HFFc6 (cell line): ENCODE results near the gene SLC5A3. TPM values are rescaled to one million over a fixed set of nuclear protein-coding genes. Genes with fewer than 3 reads are reported as not detected.

ENCODE experiments used
- DNase-seq: peaks from one replicate; pipeline ENCODE4 v3.0.0-alpha.2; 2018
- H3K27ac Mint-ChIP-seq: 2 replicates; pipeline ENCODE4 v1.8.0; 2020; ENCODE audit warnings: mild to moderate bottlenecking, mixed read lengths
- H3K27me3 Mint-ChIP-seq: 2 replicates; pipeline ENCODE4 v1.8.0; 2021; ENCODE audit warnings: mild to moderate bottlenecking, moderate library complexity, mixed read lengths; ENCODE audit not compliant: insufficient read depth
- H3K36me3 Mint-ChIP-seq: 2 replicates; pipeline ENCODE4 v1.8.0; 2021; ENCODE audit warnings: low read depth, mixed read lengths
- H3K4me1 Mint-ChIP-seq: 2 replicates; pipeline ENCODE4 v1.8.0; 2020; ENCODE audit warnings: low read depth, mixed read lengths
- H3K4me3 Mint-ChIP-seq: 2 replicates; pipeline ENCODE4 v1.8.0; 2020; ENCODE audit warnings: mild to moderate bottlenecking, moderate library complexity, mixed read lengths
- H3K9me3 Mint-ChIP-seq: 2 replicates; pipeline ENCODE4 v1.8.0; 2020; ENCODE audit warnings: mild to moderate bottlenecking, mixed read lengths
- CTCF ChIP-seq: fragments of 200-600 bp; sonication (generic); IDR thresholded peaks from 2 replicates; pipeline ENCODE4 v1.5.0; 2021; ENCODE audit warnings: antibody characterized with exemption, mild to moderate bottlenecking
- total RNA-seq, 6 experiments: library from RNA; stranded (reverse); fragmentation: NEBNext Ultra II Directional; extraction: Animal tissue kit (Norgen Biotek cat#: 25700); gene quantifications; 2 replicates in 1 of 6; 3 replicates in 5 of 6; pipeline ENCODE4 v1.2.3, GENCODE V29; 2021

SLC5A3 gene
- total RNA-seq, 6 experiments from 2014 or later: 7.3 to 21.1 (median 8.8) TPM

GRCh38 chr21:34071683-34072082, 1.7 kb upstream of the SLC5A3 start:
- H3K4me1 Mint-ChIP-seq: peaks cover 31% of the 10 kb centered on the region
- H3K27me3 Mint-ChIP-seq: peaks cover 6% of the 10 kb centered on the region
- no peaks in the 10 kb centered on the region for H3K9me3 Mint-ChIP-seq
- no peak for DNase-seq
- no peak for TF ChIP-seq CTCF
- H3K36me3 Mint-ChIP-seq: peaks cover 23% of the 10 kb centered on the region
- H3K4me3 Mint-ChIP-seq: peak overlapping the region; percentile 78
- no peak overlapping the region for H3K27ac Mint-ChIP-seq

- DNase-seq: no peak
- peaks cover 38% of the 10 kb centered on the region for H3K4me1 Mint-ChIP-seq
- H3K4me3 Mint-ChIP-seq: peak overlapping the region; percentile 78
- no peaks in the 10 kb centered on the region for H3K9me3 Mint-ChIP-seq
- H3K27me3 Mint-ChIP-seq: peaks cover 3% of the 10 kb centered on the region; the same call in 1 of the 2 replicates
- H3K36me3 Mint-ChIP-seq: peaks cover 28% of the 10 kb centered on the region
- H3K27ac Mint-ChIP-seq: peak overlapping the region; percentile 27; the same call in 1 of the 2 replicates
- TF ChIP-seq CTCF: no peak
Measured at GRCh38 chr21:34072145-34073031, 990 bp upstream of the SLC5A3 start.

DNA sequence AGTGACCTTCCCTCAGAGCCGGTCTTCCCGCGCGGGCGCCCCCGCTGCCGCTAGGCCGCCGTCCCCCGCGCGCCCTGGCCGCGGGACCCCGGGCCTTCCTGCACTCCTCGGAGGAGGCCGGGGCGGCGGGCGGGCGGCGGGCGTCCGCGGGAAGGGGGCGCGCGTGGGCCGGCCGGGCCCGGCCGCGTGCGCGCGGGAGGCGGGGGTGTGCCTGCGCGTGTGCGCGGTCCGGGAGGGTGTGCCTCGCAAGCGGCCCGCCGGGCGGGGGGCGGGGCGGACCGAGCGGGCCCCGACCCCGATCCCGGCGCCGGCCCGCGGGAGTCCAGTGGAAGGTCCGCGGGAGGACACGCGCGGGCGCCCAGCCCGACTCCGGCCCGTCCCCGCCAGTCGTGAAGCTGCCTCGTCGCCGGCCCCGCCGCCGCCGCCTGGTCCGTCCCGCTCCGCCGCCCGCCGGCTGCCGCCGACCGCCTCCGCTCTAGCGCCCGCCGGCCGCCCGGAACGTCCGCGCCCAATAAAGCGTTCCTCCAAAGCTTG, 438 bp downstream of the SLC5A3 start:
- peak overlapping the region; percentile 96 for H3K4me3 Mint-ChIP-seq
- no peak for TF ChIP-seq CTCF
- peaks cover 53% of the 10 kb centered on the region for H3K4me1 Mint-ChIP-seq
- H3K36me3 Mint-ChIP-seq: peaks cover 39% of the 10 kb centered on the region
- peak overlapping the region; percentile 81 for H3K27ac Mint-ChIP-seq
- H3K27me3 Mint-ChIP-seq: peaks cover 3% of the 10 kb centered on the region; the same call in 1 of the 2 replicates
- no peak for DNase-seq
- no peaks in the 10 kb centered on the region for H3K9me3 Mint-ChIP-seq

DNA sequence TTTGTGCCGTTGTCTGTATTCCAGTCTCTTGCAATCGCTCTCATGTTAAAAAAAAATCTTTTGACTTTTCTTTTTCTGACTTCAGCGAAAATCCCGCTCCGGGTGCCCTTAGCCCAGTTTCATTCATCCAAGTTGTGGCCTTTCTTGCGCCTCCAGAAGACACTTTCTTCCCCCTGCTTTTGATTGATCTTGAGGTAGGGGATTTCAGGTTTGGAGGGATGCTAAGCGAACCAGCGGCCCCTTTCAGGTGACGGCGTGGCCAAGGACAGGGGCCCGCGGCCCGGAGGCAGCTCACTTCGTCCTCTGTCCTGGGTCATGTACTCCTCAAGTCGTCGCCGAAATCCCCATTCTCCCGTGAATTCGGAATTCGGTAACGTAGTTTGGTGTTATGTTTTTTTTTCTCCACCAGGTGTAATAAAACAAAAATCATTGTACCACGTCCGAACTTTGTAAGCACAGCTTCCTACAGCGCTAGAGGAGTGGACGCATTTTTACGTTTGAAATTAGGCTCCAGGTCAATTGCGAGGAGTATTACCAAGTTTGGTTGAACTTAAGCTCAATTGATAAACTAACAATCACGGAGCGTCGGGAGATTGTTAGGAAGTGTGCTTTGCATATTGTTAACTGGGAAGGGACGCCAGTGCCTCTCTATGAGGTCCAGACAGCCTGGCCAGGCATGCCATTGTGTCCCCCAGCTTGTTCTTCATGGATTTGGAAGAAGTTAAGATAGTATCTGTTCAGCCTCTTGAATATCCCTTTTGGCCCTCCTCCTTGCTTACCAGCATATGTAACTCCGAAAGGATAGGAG, 1.1 kb downstream of the SLC5A3 start:
- peak overlapping the region; percentile 81 for H3K27ac Mint-ChIP-seq
- H3K36me3 Mint-ChIP-seq: peaks cover 42% of the 10 kb centered on the region
- H3K9me3 Mint-ChIP-seq: no peaks in the 10 kb centered on the region
- H3K4me3 Mint-ChIP-seq: peak overlapping the region; percentile 96
- peak; percentile 50; the same call in 1 of the 2 replicates for TF ChIP-seq CTCF
- peaks cover 59% of the 10 kb centered on the region for H3K4me1 Mint-ChIP-seq
- peaks cover 3% of the 10 kb centered on the region; the same call in 1 of the 2 replicates for H3K27me3 Mint-ChIP-seq
- DNase-seq: no peak

DNA sequence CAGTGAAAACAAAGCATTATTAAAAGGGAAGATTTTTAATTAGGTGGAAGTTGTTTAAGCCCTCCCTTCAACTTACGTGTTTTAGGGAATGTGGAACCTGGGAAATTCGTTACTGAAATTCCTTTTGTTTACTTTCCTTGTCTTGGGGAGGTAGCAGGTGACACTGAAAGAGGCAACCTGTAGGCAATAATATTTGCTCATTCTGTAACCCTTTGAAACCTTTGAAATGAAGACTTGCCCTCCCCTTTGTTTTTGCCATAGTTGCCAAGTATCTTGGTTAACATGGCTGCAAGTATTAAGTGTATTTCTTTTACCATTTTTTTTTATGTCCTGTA, 1.7 kb downstream of the SLC5A3 start:
- Mint-ChIP-seq H3K27me3 (peaks cover 3% of the 10 kb centered on the region; the same call in 1 of the 2 replicates), H3K4me3 (peak overlapping the region; percentile 96), H3K9me3 (no peaks in the 10 kb centered on the region), H3K4me1 (peaks cover 65% of the 10 kb centered on the region), H3K27ac (no peak overlapping the region), H3K36me3 (peaks cover 48% of the 10 kb centered on the region)
- no peak for TF ChIP-seq CTCF
- DNase-seq: no peak
